ENCODE data around the gene CEMP1.

Gene CEMP1

DNA sequence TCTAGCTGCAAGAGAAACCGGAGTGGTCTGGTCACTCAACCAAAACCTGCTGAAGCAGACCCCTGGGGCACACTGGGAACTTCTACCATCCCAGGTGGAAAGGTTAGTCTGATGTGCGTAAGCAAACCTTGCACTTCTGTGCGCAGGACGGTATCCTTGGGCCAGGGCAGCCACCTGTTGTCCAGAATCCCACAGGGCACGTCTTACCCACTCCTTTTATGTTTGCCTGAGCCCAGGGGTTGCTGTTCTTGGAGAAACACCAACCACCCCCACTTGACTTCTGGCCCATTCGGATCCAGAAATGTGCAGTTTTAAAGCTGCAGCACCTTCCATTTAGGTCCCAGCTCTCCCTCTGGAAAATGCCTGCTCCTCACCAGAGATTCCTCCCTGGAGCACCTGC is 37.6 kb downstream of the CEMP1 start:
- H3K27ac ChIP-seq, result no peak overlapping the region
- no peak for TF ChIP-seq CTCF (conservative IDR thresholded peaks at IDR 0.05)

DNA sequence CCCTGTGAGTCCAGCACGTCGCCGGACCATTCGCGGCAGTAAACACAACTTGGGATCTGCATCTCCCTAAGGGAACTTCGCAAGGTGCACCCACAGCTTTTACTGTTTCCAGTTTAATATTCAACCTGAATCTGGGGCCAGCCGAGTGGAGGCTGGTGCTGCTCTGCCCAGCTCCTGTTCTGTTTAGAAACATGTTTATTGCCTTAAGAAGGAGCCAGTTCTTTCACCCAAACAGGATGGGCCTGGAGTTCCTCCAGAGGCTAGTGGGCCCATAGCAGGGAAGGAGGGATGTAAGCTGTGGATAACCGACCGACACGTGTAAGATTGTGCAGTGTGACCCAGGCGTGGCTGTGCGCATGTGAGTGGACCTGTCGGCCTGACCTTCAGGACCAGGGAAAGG is 38.9 kb downstream of the CEMP1 start:
- no peak for TF ChIP-seq CTCF (conservative IDR thresholded peaks at IDR 0.05)

GRCh38 chr16:2490190-2491105 is 40.8 kb downstream of the CEMP1 start:
- no peak for TF ChIP-seq CTCF (conservative IDR thresholded peaks at IDR 0.05)
- H3K27ac ChIP-seq, result no peak overlapping the region

More for the DNA sequence above, 38.9 kb downstream of the CEMP1 start:
- no peak overlapping the region for H3K27ac ChIP-seq

DNA sequence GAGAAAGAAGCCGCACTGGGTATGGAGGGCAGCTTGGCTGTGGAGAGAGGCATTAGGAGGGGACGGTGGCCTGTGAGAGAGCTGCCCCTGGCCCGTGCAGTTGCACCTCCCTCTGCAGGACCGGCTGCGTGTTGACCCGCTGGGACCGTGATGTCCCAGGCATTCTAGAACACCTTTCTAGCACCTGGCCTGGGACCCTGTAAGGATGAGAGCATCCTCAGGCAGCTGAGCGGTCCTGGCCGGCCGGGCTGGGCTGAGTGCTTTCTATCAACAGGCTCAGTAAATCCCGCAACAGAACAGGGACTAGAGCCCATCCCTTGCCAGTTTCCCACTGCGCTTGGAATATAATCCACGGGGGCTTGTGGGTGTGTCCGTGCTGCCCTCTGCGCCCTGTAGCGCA is 41.6 kb downstream of the CEMP1 start:
- no peak for TF ChIP-seq CTCF (conservative IDR thresholded peaks at IDR 0.05)
- no peak overlapping the region for H3K27ac ChIP-seq

- H3K27ac ChIP-seq, result no peak overlapping the region
- TF ChIP-seq CTCF (conservative IDR thresholded peaks at IDR 0.05), result no peak
These were observed 43.2 kb downstream of the CEMP1 start for GRCh38 chr16:2487903-2488531.

DNA sequence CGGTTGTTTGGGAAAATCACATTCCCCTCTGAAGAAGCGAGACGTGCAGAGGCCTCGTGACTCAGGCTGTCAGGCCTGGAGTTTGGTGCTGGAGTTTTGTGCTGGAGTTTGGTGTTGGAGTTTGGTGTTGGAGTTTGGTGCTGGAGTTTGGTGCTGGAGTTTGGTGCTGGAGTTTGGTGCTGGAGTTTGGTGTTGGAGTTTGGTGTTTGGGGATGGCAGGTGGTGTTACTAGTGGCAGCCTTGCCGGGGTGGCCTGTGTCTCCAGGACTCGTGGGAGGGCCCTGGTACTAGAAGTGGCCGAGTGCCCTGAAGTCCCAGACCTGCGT is 43.7 kb downstream of the CEMP1 start:
- no peak overlapping the region for H3K27ac ChIP-seq
- no peak for TF ChIP-seq CTCF (conservative IDR thresholded peaks at IDR 0.05)

- H3K27ac ChIP-seq, result no peak overlapping the region
- no peak for TF ChIP-seq CTCF (conservative IDR thresholded peaks at IDR 0.05)
These were observed 44.3 kb downstream of the CEMP1 start for GRCh38 chr16:2486645-2487516.
